Measurements from ENCODE around the gene GPI. TPM values are rescaled to one million over a fixed set of nuclear protein-coding genes. Genes with fewer than 3 reads are reported as not detected.
"Not testable (repeated sequence)": the region's sequence is repeated elsewhere in the genome, so short reads cannot be mapped to it uniquely, and the experiment has no call there.

GPI gene
- polyA plus RNA-seq, 12 donors: 114 to 177 (median 146) TPM; not detected in 1

GRCh38 chr19:34365463-34366401 lies 736 bp downstream of the GPI start:
- DNase-seq: peak; percentile 39

- no peak for DNase-seq
Observed at GRCh38 chr19:34366738-34367623, 2.0 kb downstream of the GPI start.

GRCh38 chr19:34367624-34367957 lies 2.6 kb downstream of the GPI start:
- no peak for DNase-seq

GRCh38 chr19:34368338-34368737 lies 3.3 kb downstream of the GPI start:
- no peak for DNase-seq

- DNase-seq: not testable (repeated sequence)
Observed at GRCh38 chr19:34369166-34369565, 4.2 kb downstream of the GPI start.

DNA sequence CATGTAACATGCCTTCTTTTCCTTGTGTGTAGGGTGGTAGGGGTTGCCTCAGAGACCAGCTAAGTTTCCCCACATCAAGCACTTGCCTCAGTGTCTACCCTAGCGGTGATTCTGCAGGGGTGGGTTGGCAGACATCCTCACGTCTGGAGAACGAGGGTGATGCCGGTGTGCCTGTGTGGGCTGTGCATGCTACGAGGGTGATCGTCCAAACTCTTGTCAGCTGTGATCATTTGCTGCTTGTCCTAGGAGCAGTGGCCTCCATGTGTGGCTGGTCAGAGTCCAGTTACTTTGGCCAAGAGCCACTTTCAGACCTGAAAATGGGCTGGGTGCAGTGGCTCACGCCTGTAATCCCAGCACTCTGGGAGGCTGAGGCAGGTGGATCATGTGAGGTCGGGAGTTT lies 5.1 kb downstream of the GPI start:
- no peak for DNase-seq

- DNase-seq: no peak
Observed at GRCh38 chr19:34370983-34371382, 6.0 kb downstream of the GPI start.

DNA sequence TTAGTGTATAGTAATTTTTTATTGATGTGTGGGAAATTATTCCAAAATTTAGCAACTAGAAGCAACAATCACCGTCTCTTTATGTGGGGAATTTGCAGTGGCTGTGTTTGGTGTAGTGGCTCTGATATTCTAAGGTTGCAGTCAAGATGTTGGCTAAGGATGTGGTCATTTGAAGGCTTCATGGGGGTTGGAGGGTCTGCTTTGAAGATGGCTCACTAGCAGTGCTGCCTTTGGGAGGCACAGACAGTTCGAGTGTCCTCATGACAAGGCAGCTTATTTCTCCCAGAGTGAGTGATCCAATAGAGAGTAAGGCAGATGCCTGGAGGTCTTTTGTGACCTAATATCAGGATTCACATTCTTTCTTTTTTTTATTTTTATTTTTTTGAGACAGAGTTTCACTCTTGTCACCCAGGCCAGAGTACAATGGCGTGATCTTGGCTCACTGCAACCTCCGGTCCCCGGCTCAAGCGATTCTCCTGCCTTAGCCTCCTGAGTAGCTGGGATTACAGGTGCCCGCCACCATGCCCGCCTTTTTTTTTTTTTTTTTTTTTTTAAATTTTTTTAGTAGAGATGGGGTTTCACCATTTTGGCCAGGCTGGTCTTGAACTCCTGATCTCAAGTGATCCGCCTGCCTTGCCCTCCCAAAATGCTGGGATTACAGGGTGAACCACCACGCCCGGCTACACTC lies 8.7 kb downstream of the GPI start:
- DNase-seq: no peak

- no peak for DNase-seq
Observed at GRCh38 chr19:34375598-34375997, 10.6 kb downstream of the GPI start.

DNA sequence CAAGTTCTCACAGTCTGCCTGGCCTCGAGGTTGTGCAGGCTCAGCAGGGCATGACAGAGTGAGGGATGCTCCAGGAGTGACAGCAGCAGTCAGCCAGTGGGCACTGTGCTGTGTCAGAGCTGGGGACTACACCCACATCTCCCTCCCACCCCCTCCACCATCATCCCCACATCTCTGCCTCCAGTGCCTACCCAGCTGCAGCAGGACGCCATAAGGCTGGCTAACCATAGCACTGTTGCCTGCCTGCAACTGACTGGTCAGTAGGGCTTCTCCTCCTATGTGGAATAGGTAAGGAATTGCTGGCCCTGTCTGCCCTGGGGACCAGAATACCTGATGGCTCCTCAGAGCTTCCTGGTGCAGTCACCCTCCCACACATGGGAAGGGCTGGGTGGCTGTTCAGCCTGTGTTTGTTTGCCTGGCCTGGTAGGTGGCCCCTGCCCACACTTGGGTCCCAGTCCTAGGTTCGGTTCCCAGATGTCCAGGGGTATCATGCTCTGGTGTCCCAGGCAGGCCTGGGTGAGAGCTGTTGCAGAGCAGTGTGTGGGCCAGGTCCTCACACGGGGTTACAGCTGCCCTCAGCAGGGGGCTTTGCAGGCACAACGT lies 15.7 kb downstream of the GPI start:
- DNase-seq: no peak

- no peak for DNase-seq
Observed at GRCh38 chr19:34381399-34382251, 16.6 kb downstream of the GPI start.

DNA sequence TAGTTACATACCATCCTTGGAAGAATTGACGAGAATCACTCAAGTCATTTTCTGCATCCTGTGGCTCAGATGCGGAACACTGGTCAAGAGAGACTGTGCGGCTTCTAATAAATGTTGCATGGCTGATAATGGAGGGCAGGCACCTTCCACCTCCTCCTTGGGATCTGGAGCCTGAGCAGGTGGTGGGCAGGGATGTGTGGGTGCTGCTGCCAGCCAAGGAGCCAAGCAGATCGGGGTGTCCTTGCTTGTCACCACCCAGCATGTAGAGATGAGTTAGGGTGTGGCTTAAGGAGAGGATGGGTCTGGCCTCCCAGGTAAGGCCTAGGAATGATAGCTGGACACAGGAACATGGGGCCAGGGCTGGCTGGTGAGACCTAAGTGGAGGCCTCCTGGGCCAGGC lies 17.5 kb downstream of the GPI start:
- DNase-seq: no peak

DNA sequence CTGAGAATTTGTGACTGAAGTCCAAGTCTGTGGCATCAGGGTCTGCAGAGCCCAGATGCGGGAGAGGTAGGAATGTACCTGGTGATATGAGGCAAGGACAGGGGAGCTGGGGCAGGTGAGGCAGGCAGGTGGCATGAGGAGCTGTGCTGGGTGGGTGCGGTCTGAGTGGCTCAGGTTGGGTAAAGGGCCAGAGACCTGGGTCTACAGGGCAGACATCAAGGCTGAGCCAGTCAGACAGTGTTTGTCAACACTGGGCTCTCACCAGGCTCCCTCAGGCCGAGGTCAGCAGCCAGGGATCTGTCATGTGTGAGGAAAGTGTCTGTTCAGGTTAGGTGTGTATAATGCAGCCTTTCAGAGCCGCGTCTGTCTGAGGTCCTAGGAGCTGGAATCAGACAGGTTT lies 18.6 kb downstream of the GPI start:
- no peak for DNase-seq

- DNase-seq: no peak
Observed at GRCh38 chr19:34386645-34387445, 21.8 kb downstream of the GPI start.

DNA sequence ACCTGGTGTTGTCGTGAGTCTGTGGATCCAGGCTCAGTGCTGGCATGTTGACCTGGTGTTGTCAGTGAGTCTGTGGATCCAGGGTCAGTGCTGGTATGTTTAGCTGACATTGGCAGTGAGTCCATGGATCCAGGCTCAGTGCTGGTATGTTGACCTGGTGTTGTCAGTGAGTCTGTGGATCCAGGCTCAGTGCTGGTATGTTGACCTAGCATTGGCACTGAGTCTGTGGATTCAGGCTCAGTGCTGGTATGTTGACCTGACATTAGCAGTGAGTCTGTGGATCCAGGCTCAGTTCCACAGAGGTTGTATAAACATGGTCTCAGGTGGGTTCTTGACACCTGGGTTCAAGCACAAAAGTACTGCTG lies 22.4 kb downstream of the GPI start:
- no peak for DNase-seq

DNA sequence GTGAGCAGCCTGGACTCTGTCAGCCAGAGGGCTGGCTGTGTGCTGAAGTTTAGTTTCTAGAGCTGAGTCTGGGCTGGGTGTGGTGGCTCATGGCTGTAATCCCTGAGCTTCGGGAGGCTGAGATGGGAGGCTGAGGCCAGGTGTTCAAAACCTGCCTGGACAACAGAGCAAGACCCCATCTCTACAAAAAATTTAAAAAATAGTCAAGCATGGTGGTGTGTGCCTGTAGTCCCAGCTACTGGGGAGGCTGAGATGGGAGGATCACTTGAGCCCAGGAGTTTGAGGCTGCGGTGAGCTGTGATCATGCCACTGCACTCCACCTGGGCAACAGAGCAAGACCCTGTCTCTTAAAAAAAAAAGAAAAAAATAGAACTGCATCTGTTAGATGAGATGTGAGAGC lies 23.7 kb downstream of the GPI start:
- DNase-seq: not testable (repeated sequence)

DNA sequence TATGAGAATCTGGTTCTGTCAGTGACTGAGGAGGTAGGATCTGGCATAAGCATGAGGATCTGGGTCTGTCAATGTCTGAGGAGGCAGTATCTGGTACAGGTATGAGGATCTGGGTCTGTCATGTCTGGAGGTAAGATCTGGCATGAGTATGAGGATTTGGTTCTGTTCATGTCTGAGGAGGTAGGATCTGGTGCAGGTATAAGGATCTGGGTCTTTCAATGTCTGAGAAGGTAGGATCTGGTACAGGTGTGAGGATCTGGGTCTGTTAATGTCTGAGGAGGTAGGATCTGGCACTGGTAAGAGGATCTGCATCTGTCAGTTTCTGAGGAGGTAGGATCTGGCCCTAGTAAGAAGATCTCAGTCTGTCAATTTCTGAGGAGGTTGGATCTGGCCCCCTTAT lies 26.8 kb downstream of the GPI start:
- no peak for DNase-seq

GRCh38 chr19:34393031-34393430 lies 28.0 kb downstream of the GPI start:
- DNase-seq: no peak

GRCh38 chr19:34393629-34394028 lies 28.6 kb downstream of the GPI start:
- peak; percentile 56 for DNase-seq

DNA sequence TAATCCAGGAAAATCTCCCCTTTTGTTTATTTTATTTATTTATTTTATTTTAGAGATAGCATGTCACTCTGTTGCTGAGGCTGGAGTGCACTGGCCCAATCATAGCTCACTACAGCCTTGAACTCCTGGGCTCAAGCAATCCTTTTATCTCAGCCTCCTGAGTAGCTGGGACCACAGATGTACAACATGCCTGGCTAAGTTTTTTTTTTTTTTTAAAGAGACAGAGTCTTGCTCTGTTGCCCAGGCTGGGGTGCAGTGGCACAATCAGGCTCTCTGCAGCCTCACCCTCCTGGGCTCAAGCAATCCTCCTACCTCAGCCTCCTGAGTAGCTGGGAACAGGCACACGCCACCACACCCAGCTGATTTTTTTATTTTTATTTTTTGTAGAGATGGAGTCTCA lies 32.9 kb downstream of the GPI start:
- DNase-seq: no peak

Data from muscle of arm (tissue), 12 donors.